Suppressor macrophage treated with lipopolysaccharide for 1 hour (primary cell): ENCODE measurements around the gene UGT3A2.

Experiments used
- DNase-seq, 3 donors: peaks; one replicate each; pipeline ENCODE4 v3.0.0-alpha.2; 2020 to 2022

Gene UGT3A2

GRCh38 chr5:36001032-36001431 is 65.7 kb downstream of the UGT3A2 start:
- DNase-seq = no peak

- DNase-seq = no peak
Observed at GRCh38 chr5:35999547-35999946, 67.1 kb downstream of the UGT3A2 start.

- no peak for DNase-seq
Observed at GRCh38 chr5:35996076-35996475, 70.6 kb downstream of the UGT3A2 start.

DNA sequence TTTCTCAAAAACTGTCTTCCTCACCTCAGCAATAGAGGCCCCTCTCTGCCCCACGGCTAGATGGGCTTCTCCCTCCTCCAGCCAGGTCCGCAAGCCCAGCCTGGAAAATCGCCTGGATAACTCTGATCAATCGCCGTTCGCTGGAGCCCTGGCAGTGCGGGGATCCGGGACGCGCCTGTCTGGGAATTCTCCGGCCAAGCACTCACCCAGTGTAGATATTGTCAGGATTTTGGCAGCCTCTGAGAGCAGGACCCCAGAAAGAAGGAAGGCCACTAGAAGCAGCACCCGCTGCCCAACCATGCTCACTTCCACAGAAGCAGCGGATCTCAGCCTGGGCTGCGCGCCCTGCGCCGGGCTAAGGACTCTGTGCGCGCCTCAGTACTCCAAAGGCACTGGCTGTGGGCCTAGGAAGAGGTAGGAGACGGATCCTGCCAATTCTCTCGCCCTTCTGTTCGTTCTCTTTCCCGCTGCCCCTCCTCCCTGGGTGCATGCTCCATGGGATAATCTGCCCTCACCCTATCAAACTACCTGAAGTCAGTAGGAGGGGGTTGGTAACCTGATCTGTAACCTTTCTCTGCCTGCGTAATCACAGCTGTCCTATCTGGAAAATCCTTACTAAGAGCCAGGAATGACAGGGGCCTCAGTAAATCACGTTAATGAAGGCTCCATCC is 75.6 kb downstream of the UGT3A2 start, which contains the start of gene UGT3A1:
Gene UGT3A1 (minus strand): TSS at position 450 of the 671 bp plus-strand sequence. CDS start 150 bp downstream, at position 300.
- no peak for DNase-seq

DNA sequence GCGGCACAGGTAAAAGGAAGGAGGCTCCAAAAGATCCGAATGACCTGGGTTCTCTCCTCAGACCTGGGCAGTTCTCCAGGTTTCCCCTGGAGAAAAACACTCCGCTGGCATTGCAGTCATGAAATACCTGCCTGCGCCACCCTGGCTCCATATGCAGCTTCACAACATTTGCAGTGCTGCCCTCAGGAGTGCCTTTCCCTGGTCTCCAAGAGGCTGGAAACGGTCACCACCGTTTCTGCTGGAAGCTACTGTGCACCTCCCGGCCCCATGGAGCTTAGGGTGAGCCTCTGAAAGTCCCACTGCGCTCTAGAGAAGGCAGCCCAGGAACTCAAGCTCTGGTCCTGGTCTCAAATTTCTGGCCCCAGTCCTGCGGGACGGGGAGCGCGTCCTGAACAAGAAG is 76.2 kb downstream of the UGT3A2 start:
- DNase-seq = no peak

- DNase-seq = no peak
Observed at GRCh38 chr5:35988529-35988928, 78.2 kb downstream of the UGT3A2 start.

DNA sequence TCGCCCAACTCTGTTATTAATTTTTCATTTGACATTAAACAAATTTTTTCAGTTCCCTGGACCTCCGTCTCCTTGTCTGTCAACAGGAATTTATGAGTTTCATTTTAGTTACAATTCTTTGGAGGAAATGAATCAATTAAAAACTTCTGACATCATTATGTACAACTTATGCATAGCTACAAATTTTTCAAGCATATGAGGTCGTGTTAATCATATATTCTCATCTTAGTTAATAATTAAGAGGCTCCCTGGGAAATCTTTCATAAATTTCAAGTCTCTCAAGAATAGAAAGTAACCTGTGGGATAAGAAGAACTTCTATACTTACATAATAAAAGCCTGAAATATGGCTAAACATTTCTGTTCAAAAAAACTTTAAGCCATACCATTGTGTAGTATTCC is 78.9 kb downstream of the UGT3A2 start:
- no peak for DNase-seq
